Caco-2 (cell line): ENCODE data around the gene UMOD. TPM values are rescaled to one million over a fixed set of nuclear protein-coding genes. Genes with fewer than 3 reads are reported as not detected.
"Not testable (repeated sequence)": the region's sequence is repeated elsewhere in the genome, so short reads cannot be mapped to it uniquely, and the experiment has no call there.

ENCODE experiments used
- BruUV-seq: library from RNA; stranded (reverse); fragments of 400-500 nt; replicated peaks from 2 replicates; lab custom pipeline; 2021; lab: Mats Ljungman, UMichigan
- CTCF ChIA-PET: fragments of 300-600 bp; sonication (Branson Sonifier 250); formaldehyde crosslinking; loops from one replicate; lab custom pipeline; 2022; ENCODE audit warnings: antibody characterized with exemption; lab: Charles Lee
- POLR2A ChIA-PET: fragments of 300-600 bp; sonication (Branson Sonifier 250); formaldehyde crosslinking; loops from one replicate; lab custom pipeline; 2022; ENCODE audit warnings: antibody characterized with exemption; lab: Charles Lee
- DNase-seq, 2 experiments: peaks; one replicate each; pipeline versions ENCODE4 v3.0.0 to v3.0.0-alpha.2; 2020 to 2022
- H3K27me3 ChIP-seq: replicated peaks from 2 replicates; pipeline ENCODE4 v1.6.0; 2011; ENCODE audit warnings: low read length; ENCODE audit not compliant: control insufficient read depth, insufficient read depth
- H3K36me3 ChIP-seq: 2 replicates; pipeline ENCODE4 v1.5.1; 2011; ENCODE audit warnings: low read length; ENCODE audit not compliant: control insufficient read depth, insufficient read depth
- H3K4me1 ChIP-seq: fragments of 250-450 bp; sonication (Bioruptor Pico); 2 replicates; pipeline ENCODE4 v1.5.1; 2020; ENCODE audit warnings: mild to moderate bottlenecking
- H3K4me3 ChIP-seq: 2 replicates; pipeline ENCODE4 v1.5.1; 2011; ENCODE audit warnings: low read depth, mild to moderate bottlenecking, control low read depth, low read length
- H3K9me3 ChIP-seq: fragments of 250-450 bp; sonication (Bioruptor Pico); 2 replicates; pipeline ENCODE4 v1.5.1; 2020; ENCODE audit warnings: mild to moderate bottlenecking, moderate library complexity
- H3K27ac Mint-ChIP-seq: one replicate; pipeline ENCODE4 v1.8.0; 2022; ENCODE audit warnings: mixed read lengths; ENCODE audit not compliant: unreplicated experiment
- H3K27me3 Mint-ChIP-seq: one replicate; pipeline ENCODE4 v1.8.0; 2022; ENCODE audit warnings: mixed read lengths; ENCODE audit not compliant: insufficient read depth, unreplicated experiment
- H3K36me3 Mint-ChIP-seq: one replicate; pipeline ENCODE4 v1.8.0; 2022; ENCODE audit warnings: mild to moderate bottlenecking, mixed read lengths; ENCODE audit not compliant: insufficient read depth, unreplicated experiment
- H3K4me1 Mint-ChIP-seq: one replicate; pipeline ENCODE4 v1.8.0; 2022; ENCODE audit warnings: low read depth, mixed read lengths; ENCODE audit not compliant: unreplicated experiment
- H3K4me3 Mint-ChIP-seq: one replicate; pipeline ENCODE4 v1.8.0; 2022; ENCODE audit warnings: mild to moderate bottlenecking, moderate library complexity, mixed read lengths; ENCODE audit not compliant: unreplicated experiment
- H3K9me3 Mint-ChIP-seq: one replicate; pipeline ENCODE4 v1.8.0; 2022; ENCODE audit warnings: mixed read lengths; ENCODE audit not compliant: unreplicated experiment
- intact Hi-C: fragments of 100-400 bp; cut with micrococcal nuclease; formaldehyde crosslinking; loops from one replicate; pipeline ENCODE4 v1.10.0; 2022; ENCODE audit not compliant: unreplicated experiment
- total RNA-seq: library from RNA; stranded (reverse); gene quantifications from 2 replicates; pipeline ENCODE4 v1.2.3, GENCODE V29; 2022
- TF ChIP-seq, protein P1 (sequence below), 2 experiments: fragments of 200-600 bp in 1 of 2; IDR thresholded peaks; 1 replicate in 1 of 2; 2 replicates in 1 of 2; pipeline versions ENCODE4 v1.5.1 to v1.8.0; 2011 to 2022; ENCODE audit warnings: antibody characterized with exemption in 1 of 2, control low read depth in 1 of 2, inconsistent platforms in 1 of 2, low read depth in 1 of 2, low read length in 1 of 2, mild to moderate bottlenecking in 1 of 2, moderate library complexity in 1 of 2; ENCODE audit not compliant: insufficient read depth in 1 of 2, severe bottlenecking in 1 of 2, unreplicated experiment in 1 of 2

UMOD gene
- total RNA-seq, 1 experiment from 2014 or later = not detected

DNA sequence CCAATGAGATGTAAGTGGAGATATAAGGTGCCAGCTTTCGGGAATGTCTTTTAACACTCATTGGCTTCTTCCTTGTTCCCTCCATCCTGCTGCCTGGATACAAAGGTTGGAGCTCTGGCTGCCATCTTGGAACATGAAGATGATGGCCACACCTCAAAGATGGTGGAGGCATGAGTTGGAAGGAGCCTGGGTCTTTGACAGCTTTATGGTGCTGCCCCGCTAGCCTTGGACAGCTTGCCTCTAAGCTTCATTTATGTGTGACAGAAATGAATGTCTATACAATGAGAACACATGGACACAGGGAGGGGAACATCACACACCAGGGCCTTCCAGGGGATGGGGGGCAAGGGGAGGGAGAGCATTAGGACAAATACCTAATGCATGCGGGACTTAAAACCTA is 38.8 kb downstream of the UMOD start:
- Histone ChIP-seq H3K27me3 (no peaks in the 10 kb centered on the region), H3K4me3 (no peak overlapping the region), H3K9me3 (no peaks in the 10 kb centered on the region), H3K36me3 (no peaks in the 10 kb centered on the region), H3K4me1 (no peaks in the 10 kb centered on the region)
- TF ChIP-seq, protein P1, sequence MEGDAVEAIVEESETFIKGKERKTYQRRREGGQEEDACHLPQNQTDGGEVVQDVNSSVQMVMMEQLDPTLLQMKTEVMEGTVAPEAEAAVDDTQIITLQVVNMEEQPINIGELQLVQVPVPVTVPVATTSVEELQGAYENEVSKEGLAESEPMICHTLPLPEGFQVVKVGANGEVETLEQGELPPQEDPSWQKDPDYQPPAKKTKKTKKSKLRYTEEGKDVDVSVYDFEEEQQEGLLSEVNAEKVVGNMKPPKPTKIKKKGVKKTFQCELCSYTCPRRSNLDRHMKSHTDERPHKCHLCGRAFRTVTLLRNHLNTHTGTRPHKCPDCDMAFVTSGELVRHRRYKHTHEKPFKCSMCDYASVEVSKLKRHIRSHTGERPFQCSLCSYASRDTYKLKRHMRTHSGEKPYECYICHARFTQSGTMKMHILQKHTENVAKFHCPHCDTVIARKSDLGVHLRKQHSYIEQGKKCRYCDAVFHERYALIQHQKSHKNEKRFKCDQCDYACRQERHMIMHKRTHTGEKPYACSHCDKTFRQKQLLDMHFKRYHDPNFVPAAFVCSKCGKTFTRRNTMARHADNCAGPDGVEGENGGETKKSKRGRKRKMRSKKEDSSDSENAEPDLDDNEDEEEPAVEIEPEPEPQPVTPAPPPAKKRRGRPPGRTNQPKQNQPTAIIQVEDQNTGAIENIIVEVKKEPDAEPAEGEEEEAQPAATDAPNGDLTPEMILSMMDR (IDR thresholded peaks at IDR 0.05; ENCODE audit: insufficient read depth in 1 of 2, low read depth in 1 of 2, low read length in 1 of 2, severe bottlenecking in 1 of 2, unreplicated experiment in 1 of 2) = no peak
- no peaks in the 10 kb centered on the region for H3K9me3 Mint-ChIP-seq
- intact Hi-C loops = no loop called here
- H3K27ac Mint-ChIP-seq = no peak overlapping the region
- peaks cover 7% of the 10 kb centered on the region for H3K27me3 Mint-ChIP-seq
- ChIA-PET CTCF (no interaction called here), POLR2A (no interaction called here)
- no peaks in the 10 kb centered on the region for H3K4me1 Mint-ChIP-seq
- H3K4me3 Mint-ChIP-seq = no peak overlapping the region
- DNase-seq = no peak
- BruUV-seq = no TSS peak
- H3K36me3 Mint-ChIP-seq = no peaks in the 10 kb centered on the region

DNA sequence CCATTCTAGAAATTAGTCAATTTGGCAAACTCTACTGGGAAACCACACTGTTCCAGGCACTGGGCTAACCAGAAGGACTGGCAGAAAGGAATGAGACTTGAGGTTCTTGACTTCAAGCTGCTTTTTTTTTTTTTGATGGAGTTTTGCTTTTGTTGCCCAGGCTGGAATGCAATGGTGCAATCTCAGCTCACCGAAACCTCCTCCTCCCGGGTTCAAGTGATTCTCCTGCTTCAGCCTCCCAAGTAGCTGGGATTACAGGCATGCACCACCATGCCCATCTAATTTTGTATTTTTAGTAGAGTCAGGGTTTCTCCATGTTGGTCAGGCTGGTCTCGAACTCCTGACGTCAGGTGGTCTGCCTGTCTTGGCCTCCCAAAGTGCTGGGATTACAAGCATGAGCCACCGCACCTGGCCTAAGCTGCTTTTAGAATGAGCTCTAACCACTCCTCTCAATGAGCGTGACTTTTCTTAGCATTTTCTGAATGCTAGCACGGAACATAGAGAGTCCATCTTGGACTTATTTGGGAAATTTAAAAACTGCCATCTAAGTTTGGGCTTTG is 39.9 kb downstream of the UMOD start:
- CTCF ChIA-PET = interaction anchor here (0.6 kb wide), 1 partner anchor 566 kb away, joined by 4 read pairs; no protein-coding TSS in a partner anchor
- H3K9me3 Mint-ChIP-seq, H3K4me3 Mint-ChIP-seq, H3K4me1 ChIP-seq, DNase-seq, H3K36me3 Mint-ChIP-seq, intact Hi-C loops, POLR2A ChIA-PET, H3K36me3 ChIP-seq, H3K4me3 ChIP-seq, BruUV-seq, H3K9me3 ChIP-seq, H3K4me1 Mint-ChIP-seq, H3K27ac Mint-ChIP-seq, H3K27me3 ChIP-seq: not testable (repeated sequence)
- H3K27me3 Mint-ChIP-seq = peaks cover 10% of the 10 kb centered on the region

DNA sequence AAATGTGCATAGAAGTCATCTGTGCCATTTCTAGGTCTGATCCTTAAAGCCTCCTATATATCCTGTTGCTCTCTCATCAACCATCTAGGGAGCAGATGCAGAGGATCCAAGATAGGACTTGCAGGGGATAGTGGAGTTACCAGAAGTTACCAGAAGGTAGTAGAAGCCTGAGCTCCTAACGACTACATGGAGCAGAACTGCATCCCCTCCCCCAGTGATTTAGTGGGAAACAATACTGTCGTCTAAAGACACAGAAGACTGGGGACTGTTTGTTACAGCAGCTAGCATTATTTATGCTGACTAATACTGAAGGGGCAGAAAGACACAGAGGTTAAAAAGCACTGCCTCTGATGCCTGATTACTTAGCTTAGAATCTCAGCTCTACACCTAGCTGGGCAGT is 41.0 kb downstream of the UMOD start:
- CTCF ChIA-PET = interaction anchor here (1.2 kb wide), 1 partner anchor 404 kb away, joined by 6 read pairs; no protein-coding TSS in a partner anchor
- Mint-ChIP-seq H3K27ac (no peak overlapping the region), H3K27me3 (peaks cover 10% of the 10 kb centered on the region), H3K36me3 (no peaks in the 10 kb centered on the region), H3K9me3 (no peaks in the 10 kb centered on the region), H3K4me3 (no peak overlapping the region), H3K4me1 (no peaks in the 10 kb centered on the region)
- intact Hi-C loops = no loop called here
- H3K4me3 ChIP-seq = no peak overlapping the region
- H3K4me1 ChIP-seq = no peaks in the 10 kb centered on the region
- no peaks in the 10 kb centered on the region for H3K9me3 ChIP-seq
- POLR2A ChIA-PET = no interaction called here
- TF ChIP-seq, protein P1 (IDR thresholded peaks at IDR 0.05; ENCODE audit: insufficient read depth in 1 of 2, low read depth in 1 of 2, low read length in 1 of 2, severe bottlenecking in 1 of 2, unreplicated experiment in 1 of 2) = no peak
- no TSS peak for BruUV-seq
- H3K27me3 ChIP-seq = no peaks in the 10 kb centered on the region
- H3K36me3 ChIP-seq = no peaks in the 10 kb centered on the region
- no peak for DNase-seq
